BE2C (cell line): Measurements from ENCODE around the gene TMEM39B.

Source experiments
- DNase-seq: peaks from one replicate; pipeline ENCODE4 v3.0.0-alpha.2; 2020
- H3K27me3 ChIP-seq: fragments of 250-450 bp; sonication (Bioruptor Pico); 2 replicates; pipeline ENCODE4 v1.5.1; 2020; ENCODE audit warnings: mild to moderate bottlenecking
- H3K36me3 ChIP-seq: fragments of 250-450 bp; sonication (Bioruptor Pico); 2 replicates; pipeline ENCODE4 v1.5.1; 2020; ENCODE audit warnings: mild to moderate bottlenecking
- H3K4me1 ChIP-seq: fragments of 250-450 bp; sonication (Bioruptor Pico); 2 replicates; pipeline ENCODE4 v1.5.1; 2020
- H3K4me3 ChIP-seq: 2 replicates; pipeline ENCODE4 v1.5.1; 2011; ENCODE audit warnings: low read depth, low read length
- H3K9me3 ChIP-seq: fragments of 250-450 bp; sonication (Bioruptor Pico); 2 replicates; pipeline ENCODE4 v1.5.1; 2020
- CTCF ChIP-seq: IDR thresholded peaks from 2 replicates; pipeline ENCODE4 v1.5.1; 2012; ENCODE audit warnings: mild to moderate bottlenecking, low read depth, low read length

The TMEM39B gene

GRCh38 chr1:32091591-32091990 lies 18.9 kb downstream of the TMEM39B start:
- Histone ChIP-seq H3K36me3 (peaks cover 3% of the 10 kb centered on the region), H3K4me3 (no peak overlapping the region), H3K4me1 (no peaks in the 10 kb centered on the region), H3K9me3 (no peaks in the 10 kb centered on the region), H3K27me3 (no peaks in the 10 kb centered on the region)
- no peak for DNase-seq
- no peak for TF ChIP-seq CTCF

GRCh38 chr1:32094746-32095521 lies 22.2 kb downstream of the TMEM39B start:
- Histone ChIP-seq H3K27me3 (no peaks in the 10 kb centered on the region), H3K4me1 (no peaks in the 10 kb centered on the region), H3K36me3 (peaks cover 3% of the 10 kb centered on the region), H3K9me3 (no peaks in the 10 kb centered on the region), H3K4me3 (no peak overlapping the region)
- DNase-seq: no peak
- no peak for TF ChIP-seq CTCF

- Histone ChIP-seq H3K4me1 (no peaks in the 10 kb centered on the region), H3K36me3 (peaks cover 3% of the 10 kb centered on the region), H3K4me3 (no peak overlapping the region), H3K9me3 (no peaks in the 10 kb centered on the region), H3K27me3 (no peaks in the 10 kb centered on the region)
- DNase-seq: no peak
- no peak for TF ChIP-seq CTCF
Measured at GRCh38 chr1:32099426-32099825, 26.7 kb downstream of the TMEM39B start.

GRCh38 chr1:32100359-32100758 lies 27.6 kb downstream of the TMEM39B start:
- Histone ChIP-seq H3K27me3 (no peaks in the 10 kb centered on the region), H3K36me3 (no peaks in the 10 kb centered on the region), H3K4me3 (no peak overlapping the region), H3K4me1 (no peaks in the 10 kb centered on the region), H3K9me3 (no peaks in the 10 kb centered on the region)
- DNase-seq: no peak
- TF ChIP-seq CTCF: no peak

- TF ChIP-seq CTCF: no peak
- Histone ChIP-seq H3K4me3 (no peak overlapping the region), H3K27me3 (no peaks in the 10 kb centered on the region), H3K9me3 (no peaks in the 10 kb centered on the region), H3K36me3 (no peaks in the 10 kb centered on the region), H3K4me1 (no peaks in the 10 kb centered on the region)
- no peak for DNase-seq
Measured at GRCh38 chr1:32100807-32101708, 28.3 kb downstream of the TMEM39B start.

- TF ChIP-seq CTCF: no peak
- DNase-seq: no peak
- Histone ChIP-seq H3K4me1 (no peaks in the 10 kb centered on the region), H3K9me3 (no peaks in the 10 kb centered on the region), H3K4me3 (no peak overlapping the region), H3K36me3 (no peaks in the 10 kb centered on the region), H3K27me3 (no peaks in the 10 kb centered on the region)
Measured at GRCh38 chr1:32104127-32104526, 31.4 kb downstream of the TMEM39B start.
